ENCODE results near the gene USHBP1.

DNA sequence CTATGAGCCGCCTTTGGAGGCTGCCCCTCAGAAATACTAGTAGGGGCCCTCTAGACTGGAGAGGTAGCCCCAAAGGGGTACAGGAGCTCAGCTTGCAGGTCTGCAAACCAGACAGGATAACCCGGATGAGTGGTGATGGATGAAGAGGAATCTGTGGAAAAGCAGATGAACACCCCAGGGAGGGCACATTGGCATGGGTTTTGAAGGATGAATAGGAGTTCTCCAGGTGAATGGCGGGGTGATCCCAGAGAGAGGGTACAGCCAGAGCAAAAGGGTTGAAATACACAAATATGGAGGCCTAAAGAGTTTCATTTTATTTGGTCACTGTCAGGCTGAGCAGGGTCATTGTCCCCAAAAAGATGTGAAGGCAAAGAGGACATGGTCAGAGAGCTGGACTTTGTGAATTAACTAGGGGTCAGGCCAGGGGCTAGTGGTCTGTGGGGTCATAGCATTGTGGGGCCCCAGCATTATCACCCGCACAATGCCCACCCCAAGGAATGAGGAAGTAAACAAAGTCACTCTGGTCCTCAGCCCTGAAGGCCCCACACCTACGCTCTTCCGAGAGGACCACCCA is 23.6 kb downstream of the USHBP1 start:
- TF ChIP-seq, protein P1, sequence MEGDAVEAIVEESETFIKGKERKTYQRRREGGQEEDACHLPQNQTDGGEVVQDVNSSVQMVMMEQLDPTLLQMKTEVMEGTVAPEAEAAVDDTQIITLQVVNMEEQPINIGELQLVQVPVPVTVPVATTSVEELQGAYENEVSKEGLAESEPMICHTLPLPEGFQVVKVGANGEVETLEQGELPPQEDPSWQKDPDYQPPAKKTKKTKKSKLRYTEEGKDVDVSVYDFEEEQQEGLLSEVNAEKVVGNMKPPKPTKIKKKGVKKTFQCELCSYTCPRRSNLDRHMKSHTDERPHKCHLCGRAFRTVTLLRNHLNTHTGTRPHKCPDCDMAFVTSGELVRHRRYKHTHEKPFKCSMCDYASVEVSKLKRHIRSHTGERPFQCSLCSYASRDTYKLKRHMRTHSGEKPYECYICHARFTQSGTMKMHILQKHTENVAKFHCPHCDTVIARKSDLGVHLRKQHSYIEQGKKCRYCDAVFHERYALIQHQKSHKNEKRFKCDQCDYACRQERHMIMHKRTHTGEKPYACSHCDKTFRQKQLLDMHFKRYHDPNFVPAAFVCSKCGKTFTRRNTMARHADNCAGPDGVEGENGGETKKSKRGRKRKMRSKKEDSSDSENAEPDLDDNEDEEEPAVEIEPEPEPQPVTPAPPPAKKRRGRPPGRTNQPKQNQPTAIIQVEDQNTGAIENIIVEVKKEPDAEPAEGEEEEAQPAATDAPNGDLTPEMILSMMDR (IDR thresholded peaks at IDR 0.05): no peak
- TF ChIP-seq CEBPB (IDR thresholded peaks at IDR 0.05): no peak
- no peak for TF ChIP-seq CBX8 (IDR thresholded peaks at IDR 0.05)
- TF ChIP-seq JUNB (IDR thresholded peaks at IDR 0.05): no peak
- TF ChIP-seq, protein P2, sequence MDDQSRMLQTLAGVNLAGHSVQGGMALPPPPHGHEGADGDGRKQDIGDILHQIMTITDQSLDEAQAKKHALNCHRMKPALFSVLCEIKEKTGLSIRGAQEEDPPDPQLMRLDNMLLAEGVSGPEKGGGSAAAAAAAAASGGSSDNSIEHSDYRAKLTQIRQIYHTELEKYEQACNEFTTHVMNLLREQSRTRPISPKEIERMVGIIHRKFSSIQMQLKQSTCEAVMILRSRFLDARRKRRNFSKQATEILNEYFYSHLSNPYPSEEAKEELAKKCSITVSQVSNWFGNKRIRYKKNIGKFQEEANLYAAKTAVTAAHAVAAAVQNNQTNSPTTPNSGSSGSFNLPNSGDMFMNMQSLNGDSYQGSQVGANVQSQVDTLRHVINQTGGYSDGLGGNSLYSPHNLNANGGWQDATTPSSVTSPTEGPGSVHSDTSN (IDR thresholded peaks at IDR 0.05): no peak
- no peak for TF ChIP-seq ZSCAN20 (CRISPR knock-in tag; IDR thresholded peaks at IDR 0.05)
- no peak for TF ChIP-seq CBX2 (IDR thresholded peaks at IDR 0.05; ENCODE audit: borderline replicate concordance, low read depth)
- no peak for TF ChIP-seq POLR2A (IDR thresholded peaks at IDR 0.05; ENCODE audit: low read length)
- no peak for TF ChIP-seq PHF8 (IDR thresholded peaks at IDR 0.05; ENCODE audit: borderline replicate concordance, low read depth)
- no peak for TF ChIP-seq EP300 (IDR thresholded peaks at IDR 0.05)
- TF ChIP-seq, protein P3, sequence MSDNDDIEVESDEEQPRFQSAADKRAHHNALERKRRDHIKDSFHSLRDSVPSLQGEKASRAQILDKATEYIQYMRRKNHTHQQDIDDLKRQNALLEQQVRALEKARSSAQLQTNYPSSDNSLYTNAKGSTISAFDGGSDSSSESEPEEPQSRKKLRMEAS (IDR thresholded peaks at IDR 0.05): 0 out of 2 replicates have a peak, but pooled peaks have one; percentile 37
- no peak for TF ChIP-seq EHF (CRISPR knock-in tag; IDR thresholded peaks at IDR 0.05)
- TF ChIP-seq NPAS2 (CRISPR knock-in tag; IDR thresholded peaks at IDR 0.05; ENCODE audit: borderline replicate concordance): no peak
- TF ChIP-seq, protein P4, sequence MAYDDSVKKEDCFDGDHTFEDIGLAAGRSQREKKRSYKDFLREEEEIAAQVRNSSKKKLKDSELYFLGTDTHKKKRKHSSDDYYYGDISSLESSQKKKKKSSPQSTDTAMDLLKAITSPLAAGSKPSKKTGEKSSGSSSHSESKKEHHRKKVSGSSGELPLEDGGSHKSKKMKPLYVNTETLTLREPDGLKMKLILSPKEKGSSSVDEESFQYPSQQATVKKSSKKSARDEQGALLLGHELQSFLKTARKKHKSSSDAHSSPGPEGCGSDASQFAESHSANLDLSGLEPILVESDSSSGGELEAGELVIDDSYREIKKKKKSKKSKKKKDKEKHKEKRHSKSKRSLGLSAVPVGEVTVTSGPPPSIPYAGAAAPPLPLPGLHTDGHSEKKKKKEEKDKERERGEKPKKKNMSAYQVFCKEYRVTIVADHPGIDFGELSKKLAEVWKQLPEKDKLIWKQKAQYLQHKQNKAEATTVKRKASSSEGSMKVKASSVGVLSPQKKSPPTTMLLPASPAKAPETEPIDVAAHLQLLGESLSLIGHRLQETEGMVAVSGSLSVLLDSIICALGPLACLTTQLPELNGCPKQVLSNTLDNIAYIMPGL (CRISPR knock-in tag; IDR thresholded peaks at IDR 0.05; ENCODE audit: borderline replicate concordance): no peak
